A673 (cell line): ENCODE results near the gene P2RY2. TPM values are rescaled to one million over a fixed set of nuclear protein-coding genes. Genes with fewer than 3 reads are reported as not detected.

Experiments
- BruUV-seq: library from RNA; stranded (reverse); fragments of 400-500 nt; replicated peaks from 2 replicates; lab custom pipeline; 2021; lab: Mats Ljungman, UMichigan
- CTCF ChIA-PET: fragments of 300-600 bp; sonication (Branson Sonifier 250); formaldehyde crosslinking; loops from one replicate; lab custom pipeline; 2022; ENCODE audit warnings: antibody characterized with exemption; lab: Charles Lee
- POLR2A ChIA-PET: fragments of 300-600 bp; sonication (Branson Sonifier 250); formaldehyde crosslinking; loops from one replicate; lab custom pipeline; 2022; ENCODE audit warnings: antibody characterized with exemption; ENCODE audit not compliant: low non-redundant PET; lab: Charles Lee
- DNase-seq: peaks from one replicate; pipeline ENCODE4 v3.0.0-alpha.2; 2015; ENCODE audit warnings: low spot score
- H3K27ac ChIP-seq: fragments of 200-600 bp; sonication (generic); 2 replicates; pipeline ENCODE4 v1.5.1; 2016; ENCODE audit warnings: mixed run types, low read depth, mild to moderate bottlenecking, mixed read lengths, antibody characterized with exemption, low read length; ENCODE audit not compliant: poor library complexity, severe bottlenecking
- H3K27me3 ChIP-seq: fragments of 200-600 bp; sonication (generic); replicated peaks from 2 replicates; pipeline ENCODE4 v1.6.1; 2017; ENCODE audit warnings: mixed run types, low read depth, mild to moderate bottlenecking, mixed read lengths, antibody characterized with exemption, low read length; ENCODE audit not compliant: insufficient read depth, poor library complexity
- H3K36me3 ChIP-seq: fragments of 200-600 bp; sonication (generic); 2 replicates; pipeline ENCODE4 v1.6.1; 2016; ENCODE audit warnings: mixed run types, mild to moderate bottlenecking, mixed read lengths, antibody characterized with exemption, low read length; ENCODE audit not compliant: insufficient read depth, poor library complexity, severe bottlenecking
- H3K4me1 ChIP-seq: fragments of 200-600 bp; sonication (generic); 2 replicates; pipeline ENCODE4 v1.6.1; 2017; ENCODE audit warnings: mixed run types, mild to moderate bottlenecking, mixed read lengths, antibody characterized with exemption, low read length; ENCODE audit not compliant: insufficient read depth, poor library complexity, severe bottlenecking
- H3K4me3 ChIP-seq: fragments of 200-600 bp; sonication (generic); 2 replicates; pipeline ENCODE4 v1.5.1; 2016; ENCODE audit warnings: low read depth, mixed run types, mild to moderate bottlenecking, mixed read lengths, low read length; ENCODE audit not compliant: poor library complexity, severe bottlenecking
- H3K9me3 ChIP-seq: fragments of 200-600 bp; sonication (generic); 2 replicates; pipeline ENCODE4 v1.6.1; 2016; ENCODE audit warnings: mixed run types, low read depth, mild to moderate bottlenecking, mixed read lengths, antibody characterized with exemption, low read length; ENCODE audit not compliant: poor library complexity, severe bottlenecking
- EZH2 ChIP-seq: fragments of 200-600 bp; sonication (generic); IDR thresholded peaks from 2 replicates; pipeline ENCODE4 v1.6.1; 2017; ENCODE audit warnings: borderline replicate concordance, low read depth, mild to moderate bottlenecking, mixed read lengths, antibody characterized with exemption, low read length; ENCODE audit not compliant: poor library complexity, severe bottlenecking
- intact Hi-C: fragments of 100-400 bp; cut with micrococcal nuclease; formaldehyde crosslinking; loops from one replicate; pipeline ENCODE4 v1.10.0; 2022; ENCODE audit not compliant: unreplicated experiment
- total RNA-seq: library from RNA; stranded (reverse); gene quantifications from 2 replicates; pipeline ENCODE4 v1.2.3, GENCODE V29; 2021
- TF ChIP-seq, protein P1 (sequence below): fragments of 300-800, 200-600 bp; sonication (generic); conservative IDR thresholded peaks from 2 replicates; pipeline ENCODE4 v1.5.1; 2017; ENCODE audit warnings: low read depth, mild to moderate bottlenecking, antibody characterized with exemption, low read length, moderate library complexity, mixed read lengths

P2RY2 gene
- total RNA-seq, 1 experiment from 2014 or later, result not detected

DNA sequence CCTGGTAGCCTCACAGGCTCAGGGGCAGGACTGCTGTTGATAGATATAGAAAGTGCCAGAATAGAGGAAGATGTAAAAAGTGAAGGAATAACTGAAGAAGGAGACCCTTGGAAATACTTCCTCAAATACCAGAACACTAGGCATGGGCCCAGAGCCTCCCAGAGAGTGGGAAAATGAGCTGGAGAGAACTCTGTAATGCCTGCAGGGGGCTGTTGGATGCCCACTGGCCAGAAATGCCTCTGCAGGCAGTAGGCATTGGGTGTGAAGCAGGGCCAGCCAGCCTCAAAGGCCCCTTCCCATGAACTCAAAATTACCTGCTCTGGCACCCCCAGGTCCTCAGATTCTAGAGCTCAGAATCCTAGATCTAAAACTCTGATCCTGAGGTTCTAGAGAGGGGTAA is 15.1 kb downstream of the P2RY2 start:
- Histone ChIP-seq H3K4me1 (no peaks in the 10 kb centered on the region), H3K9me3 (no peaks in the 10 kb centered on the region), H3K27me3 (no peaks in the 10 kb centered on the region), H3K36me3 (no peaks in the 10 kb centered on the region), H3K4me3 (no peak overlapping the region), H3K27ac (no peak overlapping the region)
- ChIA-PET POLR2A (no interaction called here), CTCF (no interaction called here)
- no peak for TF ChIP-seq EZH2
- TF ChIP-seq, protein P1, sequence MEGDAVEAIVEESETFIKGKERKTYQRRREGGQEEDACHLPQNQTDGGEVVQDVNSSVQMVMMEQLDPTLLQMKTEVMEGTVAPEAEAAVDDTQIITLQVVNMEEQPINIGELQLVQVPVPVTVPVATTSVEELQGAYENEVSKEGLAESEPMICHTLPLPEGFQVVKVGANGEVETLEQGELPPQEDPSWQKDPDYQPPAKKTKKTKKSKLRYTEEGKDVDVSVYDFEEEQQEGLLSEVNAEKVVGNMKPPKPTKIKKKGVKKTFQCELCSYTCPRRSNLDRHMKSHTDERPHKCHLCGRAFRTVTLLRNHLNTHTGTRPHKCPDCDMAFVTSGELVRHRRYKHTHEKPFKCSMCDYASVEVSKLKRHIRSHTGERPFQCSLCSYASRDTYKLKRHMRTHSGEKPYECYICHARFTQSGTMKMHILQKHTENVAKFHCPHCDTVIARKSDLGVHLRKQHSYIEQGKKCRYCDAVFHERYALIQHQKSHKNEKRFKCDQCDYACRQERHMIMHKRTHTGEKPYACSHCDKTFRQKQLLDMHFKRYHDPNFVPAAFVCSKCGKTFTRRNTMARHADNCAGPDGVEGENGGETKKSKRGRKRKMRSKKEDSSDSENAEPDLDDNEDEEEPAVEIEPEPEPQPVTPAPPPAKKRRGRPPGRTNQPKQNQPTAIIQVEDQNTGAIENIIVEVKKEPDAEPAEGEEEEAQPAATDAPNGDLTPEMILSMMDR, result no peak
- no TSS peak for BruUV-seq
- DNase-seq, result no peak
- intact Hi-C loops, result no loop called here

GRCh38 chr11:73233692-73234470 is 15.8 kb downstream of the P2RY2 start:
- DNase-seq, result no peak
- Histone ChIP-seq H3K4me3 (no peak overlapping the region), H3K27me3 (no peaks in the 10 kb centered on the region), H3K9me3 (no peaks in the 10 kb centered on the region), H3K36me3 (no peaks in the 10 kb centered on the region), H3K27ac (no peak overlapping the region), H3K4me1 (no peaks in the 10 kb centered on the region)
- intact Hi-C loops, result no loop called here
- ChIA-PET POLR2A (no interaction called here), CTCF (no interaction called here)
- BruUV-seq, result no TSS peak
- TF ChIP-seq, protein P1, result no peak
- no peak for TF ChIP-seq EZH2

DNA sequence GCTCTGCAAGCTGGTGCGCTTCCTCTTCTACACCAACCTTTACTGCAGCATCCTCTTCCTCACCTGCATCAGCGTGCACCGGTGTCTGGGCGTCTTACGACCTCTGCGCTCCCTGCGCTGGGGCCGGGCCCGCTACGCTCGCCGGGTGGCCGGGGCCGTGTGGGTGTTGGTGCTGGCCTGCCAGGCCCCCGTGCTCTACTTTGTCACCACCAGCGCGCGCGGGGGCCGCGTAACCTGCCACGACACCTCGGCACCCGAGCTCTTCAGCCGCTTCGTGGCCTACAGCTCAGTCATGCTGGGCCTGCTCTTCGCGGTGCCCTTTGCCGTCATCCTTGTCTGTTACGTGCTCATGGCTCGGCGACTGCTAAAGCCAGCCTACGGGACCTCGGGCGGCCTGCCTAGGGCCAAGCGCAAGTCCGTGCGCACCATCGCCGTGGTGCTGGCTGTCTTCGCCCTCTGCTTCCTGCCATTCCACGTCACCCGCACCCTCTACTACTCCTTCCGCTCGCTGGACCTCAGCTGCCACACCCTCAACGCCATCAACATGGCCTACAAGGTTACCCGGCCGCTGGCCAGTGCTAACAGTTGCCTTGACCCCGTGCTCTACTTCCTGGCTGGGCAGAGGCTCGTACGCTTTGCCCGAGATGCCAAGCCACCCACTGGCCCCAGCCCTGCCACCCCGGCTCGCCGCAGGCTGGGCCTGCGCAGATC is 16.5 kb downstream of the P2RY2 start:
- Histone ChIP-seq H3K36me3 (no peaks in the 10 kb centered on the region), H3K27me3 (no peaks in the 10 kb centered on the region), H3K27ac (no peak overlapping the region), H3K4me3 (no peak overlapping the region), H3K9me3 (no peaks in the 10 kb centered on the region), H3K4me1 (no peaks in the 10 kb centered on the region)
- TF ChIP-seq, protein P1, result no peak
- TF ChIP-seq EZH2, result no peak
- POLR2A ChIA-PET, result no interaction called here
- CTCF ChIA-PET, result no interaction called here
- no TSS peak for BruUV-seq
- no peak for DNase-seq
- intact Hi-C loops, result no loop called here
